Inflammatory macrophage treated with lipopolysaccharide for 4 hours (primary cell): Measurements from ENCODE around the gene IRX4.
"Not testable (repeated sequence)": the region's sequence is repeated elsewhere in the genome, so short reads cannot be mapped to it uniquely, and the experiment has no call there.

Experiments
- DNase-seq: peaks from one replicate; pipeline ENCODE4 v3.0.0-alpha.2; 2020

The IRX4 gene

GRCh38 chr5:1856596-1857255, 26.0 kb downstream of the IRX4 start:
- DNase-seq, result no peak

GRCh38 chr5:1855596-1855995, 27.1 kb downstream of the IRX4 start:
- DNase-seq, result no peak

DNA sequence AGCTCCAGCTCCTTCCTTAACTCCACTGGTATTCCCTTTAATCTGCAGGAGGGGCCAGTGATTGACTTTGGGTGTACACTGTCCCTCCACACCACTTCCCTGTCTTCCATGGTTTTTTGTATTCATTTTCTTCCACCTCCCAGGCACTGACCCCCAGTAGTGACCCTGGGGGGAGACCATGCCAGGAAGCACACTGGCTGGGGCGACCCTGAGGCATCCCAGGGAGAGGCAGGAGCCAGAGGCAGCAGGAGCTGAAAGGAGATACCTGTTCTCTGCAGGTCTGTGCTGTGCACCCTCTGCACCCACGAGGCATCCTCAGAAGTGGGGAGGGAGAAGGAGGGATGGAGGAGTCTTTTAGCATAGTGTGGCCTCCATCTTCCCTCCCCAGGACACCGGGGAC, 27.6 kb downstream of the IRX4 start:
- no peak for DNase-seq

GRCh38 chr5:1853531-1853930, 29.2 kb downstream of the IRX4 start:
- no peak for DNase-seq

GRCh38 chr5:1852324-1852947, 30.3 kb downstream of the IRX4 start:
- no peak for DNase-seq

GRCh38 chr5:1851290-1851934, 31.3 kb downstream of the IRX4 start:
- DNase-seq, result no peak

GRCh38 chr5:1850324-1851154, 32.2 kb downstream of the IRX4 start:
- no peak for DNase-seq

GRCh38 chr5:1847611-1848010, 35.1 kb downstream of the IRX4 start:
- no peak for DNase-seq

DNA sequence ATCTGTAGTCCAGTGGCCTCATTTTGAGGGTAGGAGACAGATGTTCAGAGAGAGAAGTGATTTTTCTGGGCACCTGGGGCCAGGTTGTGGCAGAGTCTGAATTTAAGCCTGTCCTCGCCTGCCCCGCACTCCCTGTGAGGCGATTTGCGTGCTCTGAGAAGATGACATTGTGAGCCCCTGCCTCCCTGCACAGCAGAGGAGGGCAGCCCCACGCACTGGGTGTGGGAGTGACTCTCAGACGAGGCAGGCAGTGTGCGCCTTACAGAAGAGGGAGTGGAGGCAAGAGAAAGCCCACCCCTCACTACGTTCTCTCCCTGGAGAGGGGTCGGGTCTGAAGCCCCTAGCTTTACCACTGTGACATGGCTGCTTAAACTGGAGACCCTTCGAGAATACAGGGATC, 35.7 kb downstream of the IRX4 start:
- no peak for DNase-seq

DNA sequence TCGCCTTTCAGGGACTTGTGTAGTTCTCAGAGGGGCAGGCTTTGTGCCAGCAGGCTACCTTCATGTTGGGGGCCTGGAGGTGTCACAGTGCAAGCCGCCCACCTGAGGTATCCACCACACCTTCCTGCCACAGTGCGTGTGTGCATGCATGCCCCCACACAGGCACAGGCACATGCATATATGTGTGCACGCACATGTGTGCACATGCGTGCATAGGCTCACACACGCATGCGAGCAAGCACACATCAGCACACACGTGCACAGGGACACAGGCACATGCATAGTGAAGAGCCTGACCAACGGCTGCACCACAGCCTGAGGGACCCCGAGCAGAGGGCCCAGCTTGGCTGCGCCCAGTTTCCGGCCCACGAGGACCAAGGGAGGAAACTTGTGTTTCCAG, 36.1 kb downstream of the IRX4 start:
- DNase-seq, result no peak

- no peak for DNase-seq
These were observed 37.0 kb downstream of the IRX4 start for GRCh38 chr5:1845696-1846095.

DNA sequence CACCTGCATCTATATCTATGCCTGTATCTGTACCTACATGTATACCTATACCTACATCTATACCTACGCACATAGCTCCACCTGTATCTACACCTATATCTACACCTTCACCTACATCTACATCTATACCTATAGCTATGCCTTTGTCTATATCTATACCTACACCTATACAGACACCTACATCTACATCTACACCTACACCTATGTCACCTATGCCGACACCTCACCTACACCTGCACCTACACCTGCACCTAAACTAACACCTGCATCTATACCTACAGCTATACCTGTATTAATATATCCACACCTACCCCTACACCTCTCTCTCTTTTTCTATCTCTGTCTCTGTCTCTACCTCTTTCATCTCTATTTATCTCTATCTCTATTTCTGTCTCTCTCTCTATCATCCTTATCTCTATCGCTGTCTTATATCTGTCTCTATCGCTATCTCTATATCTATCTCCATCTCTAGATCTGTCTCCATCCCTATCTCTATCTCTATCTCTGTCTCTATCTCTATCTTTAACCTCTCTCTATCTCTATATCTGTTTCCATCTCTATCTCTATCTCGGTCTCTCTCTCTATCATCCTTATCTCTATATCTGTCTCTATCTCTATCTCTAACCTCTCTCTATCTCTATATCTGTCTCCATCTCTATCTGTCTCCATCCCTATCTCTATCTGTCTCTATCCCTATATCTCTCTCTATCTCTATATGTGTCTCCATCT, 37.9 kb downstream of the IRX4 start:
- no peak for DNase-seq

DNA sequence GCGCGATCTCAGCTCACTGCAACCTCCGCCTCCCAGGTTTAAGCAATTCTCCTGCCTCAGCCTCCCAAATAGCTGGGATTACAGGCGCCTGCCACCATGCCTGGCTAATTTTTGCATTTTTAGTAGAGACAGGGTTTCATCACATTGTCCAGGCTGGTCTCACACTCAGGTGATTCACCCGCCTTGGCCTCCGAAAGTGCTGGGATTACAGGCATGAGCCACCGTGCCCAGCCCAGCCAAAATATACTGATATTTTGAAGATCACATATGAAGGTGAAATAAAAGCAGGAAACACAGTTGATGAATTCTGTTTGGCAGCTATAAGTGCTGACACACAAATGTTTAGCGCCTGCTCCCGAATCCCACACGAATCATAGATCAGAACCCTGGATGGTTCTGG, 39.0 kb downstream of the IRX4 start:
- not testable (repeated sequence) for DNase-seq

DNA sequence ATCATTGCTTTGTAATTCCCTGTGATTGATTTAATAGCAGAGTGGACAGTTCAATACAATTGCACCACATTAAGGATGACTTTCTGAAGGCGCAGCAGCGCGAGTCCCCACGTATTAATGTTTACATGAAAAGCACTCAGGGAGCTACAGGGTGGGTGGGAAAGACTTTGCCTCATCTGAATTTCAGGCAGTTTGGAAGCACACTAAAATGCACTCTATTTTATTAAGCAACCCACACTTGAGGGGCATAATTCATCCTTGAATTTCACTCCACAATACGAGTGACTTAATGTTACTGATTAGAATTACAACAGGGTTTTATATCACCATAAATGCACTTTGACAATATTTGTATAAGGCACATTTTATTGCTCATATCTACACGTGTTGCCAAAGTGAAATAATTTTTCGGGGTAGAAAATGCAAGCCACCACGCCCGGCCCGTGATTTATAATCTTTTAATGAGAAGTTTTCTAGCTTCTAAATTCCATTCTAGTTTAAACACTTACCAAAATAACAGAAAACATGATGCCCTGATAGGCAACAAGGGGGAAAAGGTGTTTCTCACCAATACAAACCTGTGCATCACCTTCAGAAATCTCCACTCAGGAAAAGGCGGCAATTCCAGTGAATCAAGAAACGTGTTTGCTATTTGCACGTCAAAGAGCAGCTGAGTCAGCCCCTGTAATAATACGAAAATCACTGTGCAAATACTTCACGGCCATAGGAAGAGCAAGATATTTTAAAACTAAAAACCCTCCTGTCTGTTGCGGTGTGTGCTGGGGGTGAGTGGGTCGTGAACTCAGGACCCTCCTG, 40.5 kb downstream of the IRX4 start:
- DNase-seq, result no peak

DNA sequence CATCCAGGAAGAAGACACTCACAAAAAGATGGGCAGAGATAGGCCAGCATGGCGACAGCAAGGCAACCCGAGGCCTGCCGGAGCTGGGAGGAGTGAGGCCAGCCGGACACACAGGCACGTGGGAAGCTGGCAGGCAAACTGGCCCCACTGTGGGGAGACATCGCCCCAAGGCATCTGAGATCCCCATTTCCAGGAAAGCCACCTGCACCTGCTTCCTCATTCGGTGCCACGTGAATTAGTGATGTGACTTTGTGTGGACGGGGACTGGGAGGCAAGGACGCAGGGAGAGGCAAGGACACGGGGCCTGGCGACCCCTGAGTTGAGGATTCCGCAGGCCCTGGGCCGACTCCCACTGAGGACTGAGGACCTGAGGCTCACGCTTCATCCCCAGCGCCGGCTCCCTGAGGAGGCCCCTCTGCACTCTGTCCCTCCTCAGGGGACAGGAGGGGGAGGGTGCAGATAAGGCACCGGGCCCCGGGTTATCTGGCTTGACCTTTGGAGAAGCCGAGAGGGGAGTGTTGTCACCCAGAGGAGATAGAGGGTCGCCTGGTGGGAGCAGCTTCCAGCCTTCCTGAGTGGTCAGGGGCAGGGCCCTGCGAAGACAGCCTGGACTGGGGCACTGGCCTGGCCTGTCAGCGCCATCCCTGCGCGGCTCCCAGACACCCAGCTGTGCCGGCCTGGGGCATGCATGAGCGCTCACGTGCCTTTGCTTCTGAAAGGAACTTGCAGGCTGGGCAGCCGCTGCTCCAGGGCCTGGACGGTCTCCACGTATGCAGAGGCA, 41.8 kb downstream of the IRX4 start:
- no peak for DNase-seq

DNA sequence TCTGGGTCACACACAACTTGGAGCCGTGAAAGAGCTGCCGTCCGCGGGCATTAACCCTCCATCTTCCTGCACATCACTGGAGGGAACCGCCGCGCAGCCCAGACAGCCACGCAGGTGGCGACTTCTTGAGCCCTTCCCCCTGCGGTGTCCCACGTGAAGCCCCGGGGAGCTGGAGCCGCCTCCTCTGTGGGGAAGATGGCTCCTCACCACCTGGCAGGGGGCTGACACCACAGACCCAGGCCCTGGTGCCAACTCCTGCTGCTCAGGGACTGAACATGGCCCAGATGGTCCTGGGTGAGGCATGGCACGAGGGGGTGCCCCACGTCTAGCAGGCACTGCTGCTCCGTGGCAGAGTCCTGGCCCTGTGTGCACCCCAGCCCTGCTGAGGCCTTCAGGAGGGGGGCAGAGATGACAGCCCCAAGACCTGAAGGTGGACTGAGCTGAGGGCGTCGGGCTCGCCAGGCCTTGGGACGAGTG, 42.6 kb downstream of the IRX4 start:
- DNase-seq, result no peak

- no peak for DNase-seq
These were observed 44.7 kb downstream of the IRX4 start for GRCh38 chr5:1838013-1838412.

- no peak for DNase-seq
These were observed 45.5 kb downstream of the IRX4 start for GRCh38 chr5:1836891-1837880.

DNA sequence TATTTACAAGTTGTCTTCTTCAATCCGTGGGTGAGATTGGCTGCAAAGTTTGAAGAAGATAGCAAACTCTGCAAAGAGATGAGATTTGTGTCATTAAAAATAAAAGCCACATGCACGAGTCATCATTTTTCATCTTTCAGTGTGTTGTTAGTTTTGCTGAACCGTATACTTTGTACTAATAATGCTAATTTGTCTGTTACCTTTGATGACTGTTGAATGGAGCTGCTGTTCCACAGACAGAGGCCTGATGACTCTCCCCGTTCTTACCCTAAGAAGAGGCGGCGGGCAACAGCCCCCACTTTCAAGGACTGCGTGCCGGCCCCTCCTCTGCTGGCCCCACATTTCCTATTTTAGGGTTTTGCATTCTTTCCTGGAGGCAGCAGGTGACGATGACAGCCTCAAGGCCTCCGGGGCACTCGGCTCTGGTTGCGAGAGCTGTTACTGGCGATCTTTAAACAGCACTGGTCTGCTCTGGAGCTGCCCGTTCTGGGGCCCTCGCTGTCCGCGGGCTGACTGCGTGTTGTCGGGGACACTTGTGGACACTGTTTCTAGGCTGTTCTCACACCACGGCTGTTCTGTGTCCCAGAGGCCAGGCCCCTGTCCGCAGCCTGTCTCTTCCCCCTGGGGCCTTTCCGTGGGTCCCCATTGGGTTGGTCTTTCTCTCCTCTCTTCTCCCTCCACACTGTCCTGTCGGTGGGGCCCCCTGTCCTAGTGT, 46.4 kb downstream of the IRX4 start:
- DNase-seq, result no peak
